ENCODE measurements around the gene FSTL4.

- TF ChIP-seq EZH2phosphoT487 (IDR thresholded peaks at IDR 0.05; ENCODE audit: borderline replicate concordance, low read depth), result no peak
- no peak for TF ChIP-seq POLR2AphosphoS5 (IDR thresholded peaks at IDR 0.05; ENCODE audit: low read depth, low read length)
Observed at GRCh38 chr5:133471699-133472098, 140.6 kb downstream of the FSTL4 start.

Data from SK-N-SH (cell line).